Activated CD4-positive, alpha-beta T cell treated with anti-CD3 and anti-CD28 coated beads, Interleukin-10, Interleukin-2, amounts not matched to agents 100 ng/mL and 50 ng/mL, durations not matched to agents 16 hours and 8 hours (primary cell): ENCODE results near the gene FIP1L1.

Experiments used
- DNase-seq: peaks from one replicate; pipeline ENCODE4 v3.0.0-alpha.2; 2020

Gene FIP1L1

DNA sequence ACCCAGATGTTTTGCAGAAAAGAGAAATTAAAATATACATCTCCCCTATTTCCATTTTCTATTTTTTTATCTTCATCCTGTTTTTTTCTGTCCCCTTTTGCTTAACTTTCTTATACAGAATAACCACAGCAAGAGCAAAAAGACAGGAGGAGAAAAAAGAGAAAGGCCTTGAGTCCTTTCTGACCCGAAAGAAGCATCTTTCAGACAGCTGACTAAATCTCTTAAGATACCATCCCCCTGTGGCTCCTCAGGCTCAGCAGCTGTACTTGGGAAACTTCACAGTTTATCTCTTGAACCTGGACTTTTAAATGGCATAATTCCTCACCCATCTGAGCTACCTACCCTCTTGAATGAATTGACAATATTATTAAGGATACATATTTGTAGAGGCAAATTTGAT, 100.2 kb downstream of the FIP1L1 start:
- no peak for DNase-seq

- DNase-seq: no peak
Observed at GRCh38 chr4:53478671-53479456, 101.4 kb downstream of the FIP1L1 start.

DNA sequence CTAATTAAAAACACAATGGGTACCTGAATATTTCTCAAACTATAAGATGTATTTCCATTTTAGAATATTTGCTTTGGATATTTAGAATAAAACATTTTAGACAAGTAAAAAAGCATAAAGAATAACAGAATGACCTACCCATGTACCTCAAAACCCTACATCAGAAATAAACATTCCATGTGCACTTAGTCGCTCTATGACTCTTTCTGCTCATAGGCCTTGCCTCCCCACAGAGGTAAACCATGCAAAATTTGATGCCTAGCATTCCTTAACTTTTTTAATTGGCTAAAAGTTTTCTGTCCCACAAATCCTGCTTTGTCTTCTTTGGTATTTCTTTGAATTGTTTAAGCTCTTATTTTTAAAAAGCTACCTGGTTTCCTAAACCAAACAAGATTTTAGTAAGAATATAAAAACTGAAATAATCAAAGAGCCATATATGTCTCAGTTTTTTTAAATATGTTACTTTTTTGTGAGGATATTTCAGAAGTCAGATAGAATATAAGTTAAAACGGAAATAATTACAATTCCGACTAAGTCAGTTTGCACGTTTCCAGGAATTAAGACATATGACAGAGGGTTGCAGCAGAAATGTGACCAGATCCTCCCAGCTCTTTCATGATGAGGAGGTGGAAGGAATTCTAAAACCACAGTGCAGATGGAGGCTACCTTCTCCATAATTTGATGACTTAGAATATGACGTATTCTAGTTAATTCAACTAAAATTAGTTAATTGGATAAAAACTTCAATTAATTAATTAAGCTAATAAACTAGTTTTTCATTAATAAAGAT, 102.5 kb downstream of the FIP1L1 start:
- DNase-seq: no peak

DNA sequence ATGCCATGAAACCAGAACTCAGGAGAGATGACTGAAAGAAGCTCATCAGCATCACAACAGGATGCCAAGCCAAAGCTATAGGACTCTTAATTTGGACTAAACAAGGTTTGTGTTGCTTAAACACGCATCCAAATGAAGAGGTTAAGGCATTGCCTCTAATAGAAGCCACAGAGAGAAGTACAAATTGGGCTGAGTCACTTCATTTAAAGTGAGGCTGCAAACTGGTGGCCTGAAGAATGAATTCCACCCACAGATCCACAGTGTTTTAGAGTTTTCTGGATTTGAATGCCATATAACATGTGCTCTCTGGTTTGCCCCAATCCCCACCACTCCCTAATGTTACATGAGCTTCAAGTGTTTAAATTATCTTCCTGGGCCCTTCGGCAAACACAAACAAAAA, 103.5 kb downstream of the FIP1L1 start:
- DNase-seq: no peak

DNA sequence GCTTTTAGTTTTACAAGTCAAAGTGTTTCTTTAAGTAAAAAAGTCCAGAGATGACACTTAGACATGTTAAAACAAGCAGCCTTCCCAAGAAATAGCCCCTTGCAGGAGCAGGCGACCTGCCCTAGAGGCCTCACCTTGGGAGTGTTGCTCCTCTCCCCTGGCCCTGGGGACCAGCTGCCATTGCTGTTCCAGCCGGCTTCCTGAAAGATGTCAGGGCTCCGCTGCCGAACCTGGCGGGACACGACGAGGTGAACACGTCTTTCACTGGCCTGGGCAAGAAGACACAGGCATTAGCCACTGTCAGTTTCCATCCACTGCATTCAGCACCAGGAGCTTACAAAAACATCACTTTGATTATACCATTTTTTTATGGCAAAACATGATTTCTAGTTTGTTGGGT, 104.1 kb downstream of the FIP1L1 start:
- DNase-seq: no peak

GRCh38 chr4:53483250-53483649, 105.8 kb downstream of the FIP1L1 start:
- DNase-seq: no peak

DNA sequence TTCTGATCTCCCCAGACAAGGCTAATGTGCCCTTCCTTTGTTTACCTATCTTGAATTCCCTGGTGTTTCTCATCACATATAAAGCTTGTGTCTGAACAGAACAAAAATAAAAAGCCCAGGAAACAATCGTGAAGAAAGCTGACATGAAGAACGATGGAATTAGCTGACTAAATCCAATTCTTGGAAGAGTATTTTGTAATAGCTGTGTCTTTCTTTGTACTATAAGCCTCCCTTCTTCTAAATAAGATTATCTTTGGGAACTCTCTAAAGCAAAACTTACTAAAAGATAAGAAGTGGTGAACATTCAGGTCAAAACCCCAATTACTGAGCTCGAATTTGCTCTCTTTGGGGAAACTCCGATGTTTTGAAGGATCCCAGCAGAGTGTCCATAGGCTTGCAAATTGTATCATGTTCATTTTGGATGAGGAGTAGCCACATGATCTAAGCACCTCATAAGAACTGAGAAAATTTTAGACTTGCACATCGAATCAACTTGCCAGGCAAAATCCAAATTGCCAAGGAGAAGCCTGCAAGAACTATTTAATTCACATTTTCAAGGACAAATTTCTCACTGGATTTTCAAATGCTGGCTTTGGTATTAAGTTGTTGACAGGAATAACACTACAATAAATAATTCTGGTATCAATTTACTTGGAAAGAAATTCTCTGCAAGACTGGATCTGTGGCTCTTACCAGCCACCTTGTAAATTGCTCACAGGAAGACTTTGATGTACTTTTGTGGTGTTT, 107.6 kb downstream of the FIP1L1 start:
- DNase-seq: no peak

DNA sequence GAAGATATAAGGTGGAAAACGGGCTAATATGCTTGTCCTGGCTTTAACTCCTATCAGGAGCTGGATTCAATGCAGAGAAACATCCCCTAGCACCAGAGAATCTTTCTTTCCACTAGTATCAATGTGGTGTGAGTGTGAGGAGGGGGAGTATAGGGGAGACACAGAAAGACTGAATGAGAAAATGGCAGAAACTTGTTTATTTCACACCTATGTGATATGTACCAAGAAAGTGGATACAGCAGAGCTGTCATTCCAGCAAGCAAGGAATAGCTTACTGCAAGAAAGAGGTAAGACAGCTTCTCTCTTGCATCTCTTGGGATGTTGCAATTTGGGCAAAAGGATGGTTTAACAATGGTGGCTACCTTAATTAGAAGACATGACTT, 108.2 kb downstream of the FIP1L1 start:
- DNase-seq: no peak

DNA sequence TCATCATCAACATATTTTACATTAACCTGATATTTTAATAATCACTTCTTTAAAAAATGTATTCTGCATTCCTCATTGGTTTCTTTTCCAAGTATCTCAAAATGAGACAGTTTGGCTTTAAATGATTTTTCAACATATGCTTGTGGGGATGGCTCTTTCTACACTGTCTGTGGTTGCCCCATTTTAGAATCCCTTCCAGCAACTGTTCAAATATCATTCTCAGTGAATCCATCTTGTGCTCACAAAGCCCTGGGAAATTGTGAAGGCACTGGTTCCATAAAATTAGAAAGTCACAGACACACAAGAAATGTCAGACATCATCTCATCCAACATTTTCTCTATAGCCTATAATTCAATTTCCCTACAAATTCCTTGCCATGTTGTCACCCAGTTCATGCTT, 110.3 kb downstream of the FIP1L1 start:
- DNase-seq: no peak

DNA sequence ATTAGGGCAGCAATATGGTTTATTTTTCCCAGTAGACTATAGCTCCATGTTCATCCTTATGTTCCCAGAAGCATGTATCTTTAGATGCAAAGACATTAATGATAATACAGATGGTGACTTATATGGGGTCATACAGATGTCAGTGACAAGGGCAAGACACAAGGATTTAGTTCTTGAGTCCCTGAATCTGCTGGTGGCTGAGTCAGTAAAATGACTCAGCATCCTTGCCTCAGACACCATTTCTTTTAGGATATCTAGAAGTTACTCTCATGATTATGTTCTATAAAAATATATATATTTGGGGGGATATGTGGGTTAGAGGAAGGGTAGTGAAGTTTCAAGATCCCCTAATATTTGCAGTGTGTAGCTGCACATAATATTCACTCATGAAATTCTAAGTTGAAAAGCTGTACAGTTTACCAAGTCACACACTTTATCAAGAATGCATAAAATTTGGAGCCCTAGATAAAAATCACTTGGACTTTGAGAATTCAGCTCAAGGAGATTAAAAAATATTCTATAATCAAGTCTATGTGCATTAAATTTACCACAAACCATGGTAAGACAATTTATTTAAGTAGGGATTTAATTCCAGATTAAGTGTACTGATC, 111.9 kb downstream of the FIP1L1 start:
- no peak for DNase-seq

GRCh38 chr4:53490161-53490956, 112.9 kb downstream of the FIP1L1 start:
- DNase-seq: no peak

DNA sequence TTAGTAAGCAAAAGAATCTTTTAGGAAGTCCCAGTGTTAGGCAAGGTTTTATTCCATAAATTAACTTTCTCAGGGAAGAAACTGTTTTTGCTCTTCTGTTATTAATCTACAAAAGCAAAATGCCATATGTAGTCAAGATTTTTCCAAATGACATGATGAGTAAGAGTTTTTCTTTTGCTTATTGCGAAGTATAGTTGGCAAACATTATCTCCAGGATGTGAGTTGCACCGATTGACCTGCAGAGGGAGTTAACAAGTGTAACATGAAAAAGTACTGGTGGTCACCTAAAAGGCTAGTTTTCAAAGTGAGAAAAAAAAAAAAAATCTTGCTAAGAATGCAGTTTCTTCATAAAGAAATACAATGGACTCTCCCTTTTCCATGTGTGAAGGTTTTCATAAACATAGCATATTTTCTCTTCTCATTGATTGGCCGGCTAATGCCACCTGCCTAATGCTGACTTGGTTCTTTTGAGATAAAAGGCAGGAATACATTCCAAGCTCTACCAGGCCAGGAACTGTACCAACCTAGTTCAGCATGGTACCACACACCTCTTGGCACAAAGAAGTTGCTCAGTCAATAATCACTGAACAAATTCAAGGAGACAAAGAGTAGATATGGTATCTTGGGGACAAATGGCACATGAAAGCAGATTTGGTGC, 113.7 kb downstream of the FIP1L1 start:
- DNase-seq: peak; percentile 2

DNA sequence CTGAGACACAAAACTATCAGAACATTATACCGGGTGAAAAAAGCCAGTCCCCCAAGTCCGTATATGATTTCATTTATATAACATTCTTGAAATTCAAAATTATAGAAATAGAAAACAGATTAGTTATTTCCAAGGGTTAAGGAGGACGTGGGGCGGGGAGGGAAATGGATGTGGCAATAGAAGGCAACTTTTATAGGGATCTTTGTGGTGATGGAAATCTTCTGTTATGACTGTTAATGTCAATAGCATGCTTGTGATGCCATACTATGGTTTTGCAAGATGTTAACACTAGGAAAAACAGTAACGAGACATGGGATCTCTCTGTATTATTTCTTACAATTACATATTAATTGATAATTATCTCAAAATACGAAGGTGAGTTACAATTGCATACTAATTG, 117.4 kb downstream of the FIP1L1 start:
- DNase-seq: no peak

- no peak for DNase-seq
Observed at GRCh38 chr4:53497487-53498244, 120.2 kb downstream of the FIP1L1 start.

DNA sequence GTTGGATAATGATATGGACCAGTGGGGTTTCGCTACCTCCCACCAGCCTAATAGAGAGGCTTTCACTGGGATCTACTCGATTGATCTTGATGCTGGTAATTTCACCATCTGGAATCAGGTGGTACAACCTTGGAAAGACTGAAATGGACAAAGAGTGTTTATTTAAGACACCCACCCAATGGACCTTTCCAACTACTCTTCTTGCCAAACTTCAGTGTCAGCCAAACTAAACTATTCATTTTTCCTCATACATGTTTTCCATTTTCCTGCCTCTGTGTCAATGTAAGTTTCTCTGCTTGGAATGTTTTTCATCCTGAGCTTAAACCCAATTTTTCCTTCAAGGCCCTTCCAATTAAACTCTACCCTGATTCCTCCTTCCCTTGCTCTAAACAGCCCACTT, 121.3 kb downstream of the FIP1L1 start:
- DNase-seq: no peak

GRCh38 chr4:53499791-53500190, 122.3 kb downstream of the FIP1L1 start:
- no peak for DNase-seq

- no peak for DNase-seq
Observed at GRCh38 chr4:53500546-53500945, 123.1 kb downstream of the FIP1L1 start.

GRCh38 chr4:53501561-53501960, 124.1 kb downstream of the FIP1L1 start:
- DNase-seq: no peak

DNA sequence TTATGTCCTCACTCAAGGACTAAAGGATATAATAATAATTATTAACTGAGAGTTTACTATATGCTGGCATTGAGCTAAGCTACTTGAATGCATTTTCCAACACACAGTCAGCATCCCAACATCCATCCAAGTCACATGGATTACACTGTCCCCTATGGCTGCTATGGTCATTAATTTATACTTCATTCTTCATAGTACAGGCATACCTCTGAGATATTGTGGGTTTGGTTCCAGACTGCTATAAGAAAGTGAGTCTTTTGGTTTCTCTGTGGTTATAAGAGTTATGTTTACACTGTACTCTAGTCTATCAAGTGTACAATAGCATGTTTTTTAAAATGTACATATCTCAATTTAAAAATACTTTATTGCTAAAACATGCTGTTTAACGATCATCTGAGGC, 124.7 kb downstream of the FIP1L1 start:
- DNase-seq: no peak

DNA sequence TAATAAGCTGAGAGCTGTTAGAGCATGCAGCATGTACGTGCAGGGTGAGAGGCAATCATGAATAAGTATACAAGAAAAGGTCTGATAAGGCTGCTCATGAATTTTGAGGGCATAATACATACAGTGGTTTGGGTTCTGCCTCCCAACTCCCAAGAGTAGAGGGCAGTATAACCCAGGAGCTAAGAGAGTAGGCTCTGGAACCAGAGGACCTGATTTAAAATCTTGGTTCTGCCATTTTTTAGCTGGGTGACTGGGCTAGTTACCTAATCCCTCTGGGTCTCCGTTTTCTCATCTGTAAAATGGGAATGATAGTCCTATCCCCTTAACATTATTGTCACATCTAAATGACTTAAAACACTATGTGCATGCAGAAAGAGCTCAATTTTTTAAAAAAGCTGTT, 128.5 kb downstream of the FIP1L1 start:
- DNase-seq: no peak

DNA sequence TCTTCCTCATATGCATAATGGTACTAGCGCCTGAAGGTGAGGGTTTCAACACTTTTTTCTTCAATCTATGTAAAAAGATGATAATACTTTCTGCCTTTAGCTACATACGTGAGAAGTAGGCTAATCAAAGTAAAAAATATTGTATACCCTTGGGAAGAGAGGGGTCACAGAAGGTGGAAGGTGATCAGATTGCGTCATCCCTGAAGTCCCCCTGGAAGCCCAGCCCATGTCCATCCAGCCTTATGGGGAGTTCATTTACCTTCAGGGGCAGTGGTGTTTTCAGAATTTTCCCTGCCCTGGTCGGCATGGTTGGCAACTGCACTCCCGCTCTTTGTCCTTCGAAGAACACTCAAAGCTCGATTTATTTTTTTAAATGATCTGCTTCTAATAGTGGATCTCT, 129.6 kb downstream of the FIP1L1 start:
- no peak for DNase-seq
